Mesendoderm (in vitro differentiated cells): ENCODE results near the gene DPYD.

Experiments
- DNase-seq: peaks from one replicate; pipeline ENCODE4 v3.0.0; 2013
- H2AK5ac ChIP-seq: 2 replicates; pipeline ENCODE4 v1.6.1; 2013; ENCODE audit warnings: low read length, inconsistent platforms
- H2BK120ac ChIP-seq: 2 replicates; pipeline ENCODE4 v1.6.1; 2013; ENCODE audit warnings: low read depth, mild to moderate bottlenecking, low read length, moderate library complexity, mixed read lengths
- H2BK15ac ChIP-seq: replicated peaks from 2 replicates; pipeline ENCODE4 v1.6.1; 2013; ENCODE audit warnings: low read depth, mild to moderate bottlenecking, moderate library complexity
- H2BK5ac ChIP-seq: 2 replicates; pipeline ENCODE4 v1.6.1; 2013; ENCODE audit warnings: low read length, inconsistent platforms
- H3K18ac ChIP-seq: 2 replicates; pipeline ENCODE4 v1.6.1; 2013; ENCODE audit warnings: mild to moderate bottlenecking, low read length, mixed read lengths
- H3K23ac ChIP-seq: one replicate; pipeline ENCODE4 v1.6.1; 2013; ENCODE audit warnings: low read length
- H3K27ac ChIP-seq: 2 replicates; pipeline ENCODE4 v1.5.1; 2013; ENCODE audit warnings: low read depth, mild to moderate bottlenecking, inconsistent platforms, low read length, moderate library complexity
- H3K27me3 ChIP-seq: 2 replicates; pipeline ENCODE4 v1.6.1; 2013; ENCODE audit warnings: low read length, control low read depth, mild to moderate bottlenecking, inconsistent platforms; ENCODE audit not compliant: insufficient read depth, poor library complexity
- H3K36me3 ChIP-seq: 2 replicates; pipeline ENCODE4 v1.6.1; 2013; ENCODE audit warnings: low read length, inconsistent platforms; ENCODE audit not compliant: control insufficient read depth, insufficient read depth
- H3K4ac ChIP-seq: one replicate; pipeline ENCODE4 v1.6.1; 2013; ENCODE audit warnings: low read depth, mild to moderate bottlenecking, low read length, moderate library complexity
- H3K4me1 ChIP-seq: 2 replicates; pipeline ENCODE4 v1.6.1; 2013; ENCODE audit warnings: low read depth, low read length, inconsistent platforms; ENCODE audit not compliant: control insufficient read depth
- H3K4me2 ChIP-seq: 2 replicates; pipeline ENCODE4 v1.6.1; 2013; ENCODE audit warnings: low read length
- H3K4me3 ChIP-seq: 2 replicates; pipeline ENCODE4 v1.5.1; 2013; ENCODE audit warnings: mild to moderate bottlenecking, low read length
- H3K56ac ChIP-seq: one replicate; pipeline ENCODE4 v1.6.1; 2013; ENCODE audit warnings: low read length
- H3K79me1 ChIP-seq: 2 replicates; pipeline ENCODE4 v1.6.1; 2013; ENCODE audit warnings: low read length, inconsistent platforms
- H3K79me2 ChIP-seq: 2 replicates; pipeline ENCODE4 v1.6.1; 2013; ENCODE audit warnings: mild to moderate bottlenecking, low read length; ENCODE audit not compliant: control insufficient read depth, insufficient read depth
- H3K9ac ChIP-seq: 2 replicates; pipeline ENCODE4 v1.6.1; 2013; ENCODE audit warnings: low read length, inconsistent platforms
- H4K5ac ChIP-seq: one replicate; pipeline ENCODE4 v1.6.1; 2013; ENCODE audit warnings: low read length
- H4K8ac ChIP-seq: one replicate; pipeline ENCODE4 v1.6.1; 2013; ENCODE audit warnings: low read depth, mild to moderate bottlenecking, control low read depth, low read length, moderate library complexity
- WGBS: extraction: QIAGEN DNeasy Blood & Tissue Kit; methylation state at CpG from one replicate; pipeline ENCODE4 v1.1.7; 2013; ENCODE audit warnings: low lambda C conversion rate, missing lambda C conversion rate; ENCODE audit not compliant: insufficient coverage; ENCODE audit errors: extremely low coverage; 5-methylcytosine and 5-hydroxymethylcytosine counted together

The DPYD gene

DNA sequence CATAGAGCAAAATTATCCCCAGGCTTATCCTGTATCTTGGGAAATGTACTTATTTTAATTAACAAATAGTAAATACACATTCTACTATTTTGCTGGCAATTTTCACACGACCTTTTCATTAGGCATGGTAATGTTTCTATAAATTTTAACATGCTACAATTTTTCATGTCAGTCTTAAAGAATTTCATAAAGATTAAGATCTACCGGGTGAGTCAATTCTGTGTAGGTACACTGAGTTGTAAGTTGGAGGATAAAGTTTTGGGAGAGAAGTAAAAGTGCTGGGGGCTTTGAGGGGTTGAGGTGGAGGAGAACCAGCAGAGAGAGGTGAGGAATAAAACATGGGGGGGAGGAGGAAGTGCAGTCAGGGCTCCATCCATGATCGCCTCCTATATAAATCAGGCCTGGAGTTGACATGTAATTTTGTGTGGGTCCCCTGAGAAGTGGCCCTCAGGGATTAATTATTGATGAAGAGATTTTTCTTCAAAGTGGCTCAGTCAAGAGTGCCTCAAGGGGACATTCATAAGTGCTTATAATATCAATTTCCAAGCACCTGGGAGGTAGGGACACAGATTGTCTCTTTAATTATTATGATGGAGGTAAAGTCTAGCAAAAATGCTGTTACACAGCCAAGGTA, 7.2 kb downstream of the DPYD start:
- no peak overlapping the region for H3K4me3 ChIP-seq
- H3K4me1 ChIP-seq, result no peaks in the 10 kb centered on the region
- H2BK5ac ChIP-seq, result no peak overlapping the region
- H3K79me2 ChIP-seq, result no peaks in the 10 kb centered on the region
- WGBS, result no CpG with 5 or more reads among the region's 3 CpGs
- no peak overlapping the region for H2BK120ac ChIP-seq
- H3K9ac ChIP-seq, result no peak overlapping the region
- no peaks in the 10 kb centered on the region for H3K79me1 ChIP-seq
- no peak overlapping the region for H3K4ac ChIP-seq
- H3K23ac ChIP-seq, result no peak overlapping the region
- no peak overlapping the region for H2AK5ac ChIP-seq
- DNase-seq, result no peak
- H4K8ac ChIP-seq, result no peak overlapping the region
- peak overlapping the region; percentile 56 for H3K18ac ChIP-seq
- H4K5ac ChIP-seq, result no peak overlapping the region
- no peak overlapping the region for H3K27ac ChIP-seq
- H3K27me3 ChIP-seq, result no peaks in the 10 kb centered on the region
- H3K4me2 ChIP-seq, result no peak overlapping the region
- H2BK15ac ChIP-seq, result no peak overlapping the region
- no peaks in the 10 kb centered on the region for H3K36me3 ChIP-seq
- no peak overlapping the region for H3K56ac ChIP-seq

DNA sequence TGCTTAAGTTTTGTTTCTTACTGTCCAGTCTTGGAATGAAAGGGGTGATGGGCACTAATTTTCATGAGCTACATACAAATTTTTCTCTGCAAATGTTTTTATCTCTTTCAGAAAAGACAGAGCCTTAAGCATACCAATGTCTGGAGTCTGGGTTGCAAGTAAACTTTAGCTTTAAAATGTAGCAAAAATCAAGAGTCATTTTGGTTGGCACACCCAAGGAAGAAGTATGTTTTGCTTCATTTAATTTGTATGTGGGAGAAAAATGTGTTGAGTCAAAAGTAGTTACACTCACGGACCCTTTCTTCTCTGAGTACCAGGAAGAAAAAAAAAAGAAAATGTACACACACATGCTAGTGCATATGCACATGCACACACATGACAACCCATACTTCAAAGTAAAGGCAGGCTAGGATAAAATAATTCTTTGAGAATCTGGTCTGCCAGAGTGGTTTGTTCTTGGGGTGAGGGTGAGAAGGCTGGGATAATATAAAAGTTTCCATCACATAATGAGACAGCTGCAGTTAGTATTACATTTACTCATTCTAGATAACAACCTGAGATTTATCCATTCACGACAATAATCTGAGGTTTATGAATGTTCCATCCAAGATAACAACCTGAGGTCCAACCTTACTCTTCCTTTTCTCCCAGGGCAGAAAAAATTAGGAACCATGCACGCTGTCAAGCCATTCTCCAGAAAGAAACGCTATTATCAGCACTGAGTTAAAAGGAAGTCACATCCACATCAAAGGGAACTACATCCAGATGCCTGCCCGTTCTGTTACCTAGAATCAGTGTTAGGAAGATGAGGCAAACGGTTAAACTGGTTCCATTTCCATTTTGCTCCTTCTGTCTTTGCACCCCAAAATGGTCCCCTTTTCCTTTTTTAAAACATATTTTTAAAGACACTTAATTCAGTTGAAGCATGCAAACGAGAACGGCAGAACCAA, 9.3 kb downstream of the DPYD start:
- Histone ChIP-seq H3K27ac (no peak overlapping the region), H3K27me3 (no peaks in the 10 kb centered on the region), H3K4me1 (no peaks in the 10 kb centered on the region), H3K56ac (no peak overlapping the region), H3K36me3 (no peaks in the 10 kb centered on the region), H3K79me2 (no peaks in the 10 kb centered on the region), H4K8ac (no peak overlapping the region), H3K79me1 (no peaks in the 10 kb centered on the region), H3K4me3 (no peak overlapping the region), H4K5ac (no peak overlapping the region), H2BK5ac (no peak overlapping the region), H3K9ac (no peak overlapping the region), H2BK120ac (no peak overlapping the region), H3K4ac (no peak overlapping the region), H3K18ac (no peak overlapping the region), H3K4me2 (no peak overlapping the region), H2AK5ac (no peak overlapping the region), H2BK15ac (no peak overlapping the region), H3K23ac (no peak overlapping the region)
- no CpG with 5 or more reads among the region's 8 CpGs for WGBS
- no peak for DNase-seq

DNA sequence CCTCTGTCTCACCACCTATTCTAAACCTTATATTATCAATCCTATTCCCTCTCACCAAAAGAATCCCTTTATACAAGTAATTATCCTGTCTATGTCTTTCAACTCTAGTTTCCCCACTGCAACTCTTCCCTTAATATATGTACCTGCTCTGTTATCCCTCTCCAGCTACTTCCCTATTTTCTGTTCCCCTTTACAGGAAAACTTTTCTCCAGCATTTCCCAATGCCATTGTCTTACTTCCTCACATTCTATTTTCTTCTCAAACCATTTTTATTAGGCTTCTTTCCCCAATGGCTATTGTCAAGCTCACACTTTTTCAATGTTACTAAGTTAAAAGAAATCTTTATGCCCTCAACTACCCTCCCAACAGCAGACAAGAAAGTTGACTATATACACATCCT, 11.6 kb downstream of the DPYD start:
- no peak overlapping the region for H2AK5ac ChIP-seq
- no peak overlapping the region for H3K4ac ChIP-seq
- no peaks in the 10 kb centered on the region for H3K4me1 ChIP-seq
- H3K56ac ChIP-seq, result no peak overlapping the region
- no peak overlapping the region for H3K9ac ChIP-seq
- no peak overlapping the region for H2BK15ac ChIP-seq
- H2BK5ac ChIP-seq, result no peak overlapping the region
- H3K23ac ChIP-seq, result no peak overlapping the region
- no peak overlapping the region for H3K4me3 ChIP-seq
- H4K5ac ChIP-seq, result no peak overlapping the region
- no peaks in the 10 kb centered on the region for H3K79me1 ChIP-seq
- no peaks in the 10 kb centered on the region for H3K79me2 ChIP-seq
- no peaks in the 10 kb centered on the region for H3K27me3 ChIP-seq
- H3K18ac ChIP-seq, result no peak overlapping the region
- H3K36me3 ChIP-seq, result no peaks in the 10 kb centered on the region
- DNase-seq, result no peak
- H3K27ac ChIP-seq, result no peak overlapping the region
- H4K8ac ChIP-seq, result no peak overlapping the region
- no peak overlapping the region for H3K4me2 ChIP-seq
- H2BK120ac ChIP-seq, result no peak overlapping the region

DNA sequence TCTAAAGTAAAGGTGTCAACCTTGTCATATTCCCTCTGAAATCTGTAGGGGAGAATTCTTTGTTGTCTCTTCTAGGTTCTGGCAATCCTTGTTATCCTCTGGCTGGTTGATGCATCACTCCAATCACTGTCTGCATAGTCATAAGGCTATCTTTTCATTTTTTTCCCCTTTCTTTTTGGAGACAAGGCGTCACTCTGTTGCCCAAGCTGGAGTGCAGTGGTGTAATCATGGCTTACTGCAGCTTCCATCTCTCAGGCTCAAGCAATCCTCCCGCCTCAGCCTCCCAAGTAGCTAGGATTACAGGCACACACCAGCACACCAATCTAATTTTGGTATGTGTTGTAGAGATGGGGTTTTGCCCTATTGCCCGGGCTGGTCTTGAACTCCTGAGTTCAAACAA, 12.9 kb downstream of the DPYD start:
- Histone ChIP-seq H3K23ac (no peak overlapping the region), H2BK15ac (no peak overlapping the region), H2BK5ac (no peak overlapping the region), H3K18ac (no peak overlapping the region), H3K4me2 (no peak overlapping the region), H4K8ac (no peak overlapping the region), H3K4me3 (no peak overlapping the region), H4K5ac (no peak overlapping the region), H3K36me3 (no peaks in the 10 kb centered on the region), H3K79me1 (no peaks in the 10 kb centered on the region), H3K56ac (no peak overlapping the region), H3K9ac (no peak overlapping the region), H3K79me2 (no peaks in the 10 kb centered on the region), H2AK5ac (no peak overlapping the region), H3K27ac (no peak overlapping the region), H3K4ac (no peak overlapping the region), H3K4me1 (no peaks in the 10 kb centered on the region), H2BK120ac (no peak overlapping the region), H3K27me3 (no peaks in the 10 kb centered on the region)
- no peak for DNase-seq
- no CpG with 5 or more reads among the region's 3 CpGs for WGBS

DNA sequence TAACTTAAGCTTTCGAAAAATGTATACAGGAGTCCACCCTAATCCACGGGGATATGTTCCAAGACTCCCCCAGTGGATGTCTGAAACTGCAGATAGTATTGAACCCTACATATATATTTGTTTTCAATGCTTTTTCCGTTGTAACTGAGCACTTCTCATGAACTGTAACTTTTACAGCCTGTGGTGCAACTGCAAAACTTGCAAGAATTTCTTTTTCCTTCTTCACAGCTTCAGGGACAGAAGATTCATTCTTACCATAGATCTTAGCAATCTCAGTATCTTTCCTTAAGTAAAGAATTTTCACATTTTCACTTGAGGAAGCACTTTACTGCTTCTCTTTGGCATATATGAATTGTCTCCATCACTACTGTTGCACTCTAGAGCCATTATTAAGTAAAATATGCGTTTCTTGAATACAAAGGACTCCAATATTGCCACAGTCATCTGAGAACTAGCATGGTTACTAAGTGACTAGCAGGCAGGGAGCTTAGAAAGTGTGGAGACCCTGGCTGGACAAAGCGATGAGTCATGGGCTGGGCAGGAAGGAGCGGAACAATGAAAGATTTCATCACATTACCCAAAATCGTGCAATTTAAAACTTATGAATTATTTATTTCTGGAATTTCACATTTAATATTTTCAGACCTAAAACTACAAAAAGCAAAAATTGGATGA, 14.1 kb downstream of the DPYD start:
- Histone ChIP-seq H3K4me1 (no peaks in the 10 kb centered on the region), H3K9ac (no peak overlapping the region), H3K79me1 (no peaks in the 10 kb centered on the region), H3K23ac (no peak overlapping the region), H3K4ac (no peak overlapping the region), H3K56ac (no peak overlapping the region), H3K36me3 (no peaks in the 10 kb centered on the region), H3K27me3 (no peaks in the 10 kb centered on the region), H4K8ac (no peak overlapping the region), H2BK15ac (no peak overlapping the region), H3K18ac (no peak overlapping the region), H4K5ac (no peak overlapping the region), H2BK5ac (no peak overlapping the region), H3K79me2 (no peaks in the 10 kb centered on the region), H3K4me2 (no peak overlapping the region), H3K27ac (no peak overlapping the region), H2AK5ac (no peak overlapping the region), H3K4me3 (no peak overlapping the region), H2BK120ac (no peak overlapping the region)
- DNase-seq, result peak; percentile 65
- WGBS, result no CpG with 5 or more reads among the region's 7 CpGs
